Measurements from ENCODE around the gene WASL. TPM values are rescaled to one million over a fixed set of nuclear protein-coding genes. Genes with fewer than 3 reads are reported as not detected.

The WASL gene
- polyA plus RNA-seq, 1 donor (not counting 4 experiments of a cell fraction or from before 2014, with no cell fraction given): 17.5 TPM

DNA sequence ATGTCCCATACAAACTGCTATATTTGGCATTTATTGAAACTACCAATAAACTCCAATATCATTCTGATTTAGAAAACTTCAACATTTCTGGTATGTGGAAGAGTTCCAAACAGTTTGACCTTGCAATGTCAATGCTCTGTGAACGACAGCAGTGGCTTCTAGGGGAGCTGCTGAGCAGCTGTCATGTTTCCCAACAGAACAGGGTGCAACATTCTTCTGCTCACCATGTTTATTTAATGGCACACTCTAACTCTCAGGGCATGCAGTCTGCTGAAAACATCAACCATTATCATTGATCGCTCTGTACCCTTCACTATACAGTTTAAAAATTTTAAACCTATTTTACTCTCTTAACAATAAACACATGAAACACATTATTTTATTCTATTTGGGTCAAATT, 67.2 kb downstream of the WASL start:
- Histone ChIP-seq H4K20me1 (ENCODE audit: control insufficient read depth, extremely low read depth, insufficient read depth, low read length) (no peaks in the 10 kb centered on the region), H3K9ac (ENCODE audit: control insufficient read depth, extremely low read depth, insufficient read depth, low read length) (no peak overlapping the region), H3K36me3 (ENCODE audit: control insufficient read depth in 2 of 2, extremely low read depth in 1 of 2, insufficient read depth in 2 of 2, low read length in 2 of 2) (peaks cover 2 to 3% of the 10 kb centered on the region in 2 experiments), H3K9me3 (ENCODE audit: control insufficient read depth, low read depth, low read length) (no peaks in the 10 kb centered on the region), H3K9me1 (ENCODE audit: control insufficient read depth, extremely low read depth, insufficient read depth, low read length) (no peaks in the 10 kb centered on the region), H3K27ac (ENCODE audit: control insufficient read depth, insufficient read depth, low read length) (no peak overlapping the region), H3K27me3 (ENCODE audit: control insufficient read depth, extremely low read depth, insufficient read depth, low read length) (no peaks in the 10 kb centered on the region), H2AFZ (ENCODE audit: control insufficient read depth, low read length) (no peak overlapping the region), H3K79me2 (ENCODE audit: control insufficient read depth, insufficient read depth, low read length) (no peaks in the 10 kb centered on the region), H3K4me2 (ENCODE audit: control insufficient read depth, extremely low read depth, insufficient read depth, low read depth, low read length) (no peak overlapping the region), H3K4me1 (ENCODE audit: control insufficient read depth, extremely low read depth, insufficient read depth, low read length) (no peaks in the 10 kb centered on the region), H3K4me3 (ENCODE audit: control insufficient read depth in 2 of 3, extremely low read depth in 1 of 3, insufficient read depth in 2 of 3, low read depth in 1 of 3, low read length in 3 of 3) (no peak overlapping the region)
- TF ChIP-seq EZH2 (IDR thresholded peaks at IDR 0.05; ENCODE audit: low read length): no peak
- TF ChIP-seq, protein P1, sequence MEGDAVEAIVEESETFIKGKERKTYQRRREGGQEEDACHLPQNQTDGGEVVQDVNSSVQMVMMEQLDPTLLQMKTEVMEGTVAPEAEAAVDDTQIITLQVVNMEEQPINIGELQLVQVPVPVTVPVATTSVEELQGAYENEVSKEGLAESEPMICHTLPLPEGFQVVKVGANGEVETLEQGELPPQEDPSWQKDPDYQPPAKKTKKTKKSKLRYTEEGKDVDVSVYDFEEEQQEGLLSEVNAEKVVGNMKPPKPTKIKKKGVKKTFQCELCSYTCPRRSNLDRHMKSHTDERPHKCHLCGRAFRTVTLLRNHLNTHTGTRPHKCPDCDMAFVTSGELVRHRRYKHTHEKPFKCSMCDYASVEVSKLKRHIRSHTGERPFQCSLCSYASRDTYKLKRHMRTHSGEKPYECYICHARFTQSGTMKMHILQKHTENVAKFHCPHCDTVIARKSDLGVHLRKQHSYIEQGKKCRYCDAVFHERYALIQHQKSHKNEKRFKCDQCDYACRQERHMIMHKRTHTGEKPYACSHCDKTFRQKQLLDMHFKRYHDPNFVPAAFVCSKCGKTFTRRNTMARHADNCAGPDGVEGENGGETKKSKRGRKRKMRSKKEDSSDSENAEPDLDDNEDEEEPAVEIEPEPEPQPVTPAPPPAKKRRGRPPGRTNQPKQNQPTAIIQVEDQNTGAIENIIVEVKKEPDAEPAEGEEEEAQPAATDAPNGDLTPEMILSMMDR (optimal IDR thresholded peaks at IDR 0.05 in 1 of 3, IDR thresholded peaks at IDR 0.05 in 1 of 3, conservative IDR thresholded peaks at IDR 0.05 in 1 of 3; ENCODE audit: extremely low read depth in 1 of 3, insufficient read depth in 2 of 3, low read length in 3 of 3): no peak
- FAIRE-seq: no peak
- dilution Hi-C loops (cut with MboI; ENCODE audit: extremely low pct_ligation_motif_present, low sequenced_read_pairs): no loop called here
- DNase-seq (ENCODE audit: low read depth, low spot score): no peak

DNA sequence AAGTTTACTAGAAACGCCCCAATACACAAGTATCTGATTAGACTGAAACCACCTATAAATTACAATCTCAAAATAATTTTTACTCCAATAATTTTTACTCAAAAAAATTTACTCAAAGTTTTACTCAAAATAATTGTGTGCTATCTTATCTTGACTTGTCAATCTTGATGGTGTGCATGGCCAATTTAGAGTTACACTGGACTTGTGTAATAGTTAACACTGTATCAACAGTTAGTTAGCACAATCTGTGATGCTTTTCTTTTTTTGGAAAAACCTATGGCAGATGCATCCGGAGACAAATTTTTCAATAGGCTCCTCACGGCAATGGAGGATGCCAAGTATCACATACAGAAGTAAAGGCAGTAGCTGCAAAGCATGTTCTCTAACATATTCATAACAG, 68.2 kb downstream of the WASL start:
- Histone ChIP-seq H3K9ac (ENCODE audit: control insufficient read depth, extremely low read depth, insufficient read depth, low read length) (no peak overlapping the region), H3K9me1 (ENCODE audit: control insufficient read depth, extremely low read depth, insufficient read depth, low read length) (no peaks in the 10 kb centered on the region), H3K36me3 (ENCODE audit: control insufficient read depth in 2 of 2, extremely low read depth in 1 of 2, insufficient read depth in 2 of 2, low read length in 2 of 2) (peaks cover 2 to 3% of the 10 kb centered on the region in 2 experiments), H3K4me1 (ENCODE audit: control insufficient read depth, extremely low read depth, insufficient read depth, low read length) (peaks cover 5% of the 10 kb centered on the region), H2AFZ (ENCODE audit: control insufficient read depth, low read length) (no peak overlapping the region), H4K20me1 (ENCODE audit: control insufficient read depth, extremely low read depth, insufficient read depth, low read length) (no peaks in the 10 kb centered on the region), H3K4me3 (ENCODE audit: control insufficient read depth in 2 of 3, extremely low read depth in 1 of 3, insufficient read depth in 2 of 3, low read depth in 1 of 3, low read length in 3 of 3) (no peak overlapping the region), H3K4me2 (ENCODE audit: control insufficient read depth, extremely low read depth, insufficient read depth, low read depth, low read length) (no peak overlapping the region), H3K27me3 (ENCODE audit: control insufficient read depth, extremely low read depth, insufficient read depth, low read length) (no peaks in the 10 kb centered on the region), H3K9me3 (ENCODE audit: control insufficient read depth, low read depth, low read length) (no peaks in the 10 kb centered on the region), H3K27ac (ENCODE audit: control insufficient read depth, insufficient read depth, low read length) (no peak overlapping the region), H3K79me2 (ENCODE audit: control insufficient read depth, insufficient read depth, low read length) (no peaks in the 10 kb centered on the region)
- DNase-seq (ENCODE audit: low read depth, low spot score) (no peak), FAIRE-seq (no peak)
- dilution Hi-C loops (cut with MboI; ENCODE audit: extremely low pct_ligation_motif_present, low sequenced_read_pairs): no loop called here
- no peak for TF ChIP-seq EZH2 (IDR thresholded peaks at IDR 0.05; ENCODE audit: low read length)
- TF ChIP-seq, protein P1 (optimal IDR thresholded peaks at IDR 0.05 in 1 of 3, IDR thresholded peaks at IDR 0.05 in 1 of 3, conservative IDR thresholded peaks at IDR 0.05 in 1 of 3; ENCODE audit: extremely low read depth in 1 of 3, insufficient read depth in 2 of 3, low read length in 3 of 3): no peak
